A673 (cell line): Measurements from ENCODE around the gene GBX2. TPM values are rescaled to one million over a fixed set of nuclear protein-coding genes. Genes with fewer than 3 reads are reported as not detected.

Source experiments
- BruUV-seq: library from RNA; stranded (reverse); fragments of 400-500 nt; replicated peaks from 2 replicates; lab custom pipeline; 2021; lab: Mats Ljungman, UMichigan
- CTCF ChIA-PET: fragments of 300-600 bp; sonication (Branson Sonifier 250); formaldehyde crosslinking; loops from one replicate; lab custom pipeline; 2022; ENCODE audit warnings: antibody characterized with exemption; lab: Charles Lee
- POLR2A ChIA-PET: fragments of 300-600 bp; sonication (Branson Sonifier 250); formaldehyde crosslinking; loops from one replicate; lab custom pipeline; 2022; ENCODE audit warnings: antibody characterized with exemption; ENCODE audit not compliant: low non-redundant PET; lab: Charles Lee
- DNase-seq: peaks from one replicate; pipeline ENCODE4 v3.0.0-alpha.2; 2015; ENCODE audit warnings: low spot score
- H3K27ac ChIP-seq: fragments of 200-600 bp; sonication (generic); 2 replicates; pipeline ENCODE4 v1.5.1; 2016; ENCODE audit warnings: mixed run types, low read depth, mild to moderate bottlenecking, mixed read lengths, antibody characterized with exemption, low read length; ENCODE audit not compliant: poor library complexity, severe bottlenecking
- H3K27me3 ChIP-seq: fragments of 200-600 bp; sonication (generic); replicated peaks from 2 replicates; pipeline ENCODE4 v1.6.1; 2017; ENCODE audit warnings: mixed run types, low read depth, mild to moderate bottlenecking, mixed read lengths, antibody characterized with exemption, low read length; ENCODE audit not compliant: insufficient read depth, poor library complexity
- H3K36me3 ChIP-seq: fragments of 200-600 bp; sonication (generic); 2 replicates; pipeline ENCODE4 v1.6.1; 2016; ENCODE audit warnings: mixed run types, mild to moderate bottlenecking, mixed read lengths, antibody characterized with exemption, low read length; ENCODE audit not compliant: insufficient read depth, poor library complexity, severe bottlenecking
- H3K4me1 ChIP-seq: fragments of 200-600 bp; sonication (generic); 2 replicates; pipeline ENCODE4 v1.6.1; 2017; ENCODE audit warnings: mixed run types, mild to moderate bottlenecking, mixed read lengths, antibody characterized with exemption, low read length; ENCODE audit not compliant: insufficient read depth, poor library complexity, severe bottlenecking
- H3K4me3 ChIP-seq: fragments of 200-600 bp; sonication (generic); 2 replicates; pipeline ENCODE4 v1.5.1; 2016; ENCODE audit warnings: low read depth, mixed run types, mild to moderate bottlenecking, mixed read lengths, low read length; ENCODE audit not compliant: poor library complexity, severe bottlenecking
- H3K9me3 ChIP-seq: fragments of 200-600 bp; sonication (generic); 2 replicates; pipeline ENCODE4 v1.6.1; 2016; ENCODE audit warnings: mixed run types, low read depth, mild to moderate bottlenecking, mixed read lengths, antibody characterized with exemption, low read length; ENCODE audit not compliant: poor library complexity, severe bottlenecking
- EZH2 ChIP-seq: fragments of 200-600 bp; sonication (generic); IDR thresholded peaks from 2 replicates; pipeline ENCODE4 v1.6.1; 2017; ENCODE audit warnings: borderline replicate concordance, low read depth, mild to moderate bottlenecking, mixed read lengths, antibody characterized with exemption, low read length; ENCODE audit not compliant: poor library complexity, severe bottlenecking
- intact Hi-C: fragments of 100-400 bp; cut with micrococcal nuclease; formaldehyde crosslinking; loops from one replicate; pipeline ENCODE4 v1.10.0; 2022; ENCODE audit not compliant: unreplicated experiment
- total RNA-seq: library from RNA; stranded (reverse); gene quantifications from 2 replicates; pipeline ENCODE4 v1.2.3, GENCODE V29; 2021
- TF ChIP-seq, protein P1 (sequence below): fragments of 300-800, 200-600 bp; sonication (generic); conservative IDR thresholded peaks from 2 replicates; pipeline ENCODE4 v1.5.1; 2017; ENCODE audit warnings: low read depth, mild to moderate bottlenecking, antibody characterized with exemption, low read length, moderate library complexity, mixed read lengths

GBX2 gene
- total RNA-seq, 1 experiment from 2014 or later: not detected

GRCh38 chr2:236214376-236214995 is 46.3 kb upstream of the GBX2 start:
- CTCF ChIA-PET: no interaction called here
- DNase-seq: no peak
- TF ChIP-seq, protein P1, sequence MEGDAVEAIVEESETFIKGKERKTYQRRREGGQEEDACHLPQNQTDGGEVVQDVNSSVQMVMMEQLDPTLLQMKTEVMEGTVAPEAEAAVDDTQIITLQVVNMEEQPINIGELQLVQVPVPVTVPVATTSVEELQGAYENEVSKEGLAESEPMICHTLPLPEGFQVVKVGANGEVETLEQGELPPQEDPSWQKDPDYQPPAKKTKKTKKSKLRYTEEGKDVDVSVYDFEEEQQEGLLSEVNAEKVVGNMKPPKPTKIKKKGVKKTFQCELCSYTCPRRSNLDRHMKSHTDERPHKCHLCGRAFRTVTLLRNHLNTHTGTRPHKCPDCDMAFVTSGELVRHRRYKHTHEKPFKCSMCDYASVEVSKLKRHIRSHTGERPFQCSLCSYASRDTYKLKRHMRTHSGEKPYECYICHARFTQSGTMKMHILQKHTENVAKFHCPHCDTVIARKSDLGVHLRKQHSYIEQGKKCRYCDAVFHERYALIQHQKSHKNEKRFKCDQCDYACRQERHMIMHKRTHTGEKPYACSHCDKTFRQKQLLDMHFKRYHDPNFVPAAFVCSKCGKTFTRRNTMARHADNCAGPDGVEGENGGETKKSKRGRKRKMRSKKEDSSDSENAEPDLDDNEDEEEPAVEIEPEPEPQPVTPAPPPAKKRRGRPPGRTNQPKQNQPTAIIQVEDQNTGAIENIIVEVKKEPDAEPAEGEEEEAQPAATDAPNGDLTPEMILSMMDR: no peak
- TF ChIP-seq EZH2: no peak
- POLR2A ChIA-PET: interaction anchor here (0.7 kb wide), 1 partner anchor 14 kb away, joined by 5 read pairs; no protein-coding TSS in a partner anchor
- no peaks in the 10 kb centered on the region for H3K9me3 ChIP-seq
- no peak overlapping the region for H3K4me3 ChIP-seq
- no peak overlapping the region for H3K27ac ChIP-seq
- peaks cover 66% of the 10 kb centered on the region for H3K27me3 ChIP-seq
- no peaks in the 10 kb centered on the region for H3K4me1 ChIP-seq
- no TSS peak for BruUV-seq
- intact Hi-C loops: no loop called here
- no peaks in the 10 kb centered on the region for H3K36me3 ChIP-seq

- Histone ChIP-seq H3K9me3 (peaks cover under 1% of the 10 kb centered on the region), H3K4me3 (no peak overlapping the region), H3K4me1 (no peaks in the 10 kb centered on the region), H3K27me3 (peaks cover 73% of the 10 kb centered on the region), H3K36me3 (no peaks in the 10 kb centered on the region), H3K27ac (no peak overlapping the region)
- TF ChIP-seq, protein P1: no peak
- no peak for TF ChIP-seq EZH2
- intact Hi-C loops: no loop called here
- BruUV-seq: no TSS peak
- DNase-seq: no peak
- ChIA-PET CTCF (no interaction called here), POLR2A (no interaction called here)
Observed at GRCh38 chr2:236211296-236211695, 43.1 kb upstream of the GBX2 start.

- peaks cover 70% of the 10 kb centered on the region for H3K27me3 ChIP-seq
- no peaks in the 10 kb centered on the region for H3K4me1 ChIP-seq
- H3K36me3 ChIP-seq: no peaks in the 10 kb centered on the region
- BruUV-seq: no TSS peak
- intact Hi-C loops: no loop called here
- no peak overlapping the region for H3K27ac ChIP-seq
- no peak for DNase-seq
- no peak overlapping the region for H3K4me3 ChIP-seq
- H3K9me3 ChIP-seq: peaks cover 6% of the 10 kb centered on the region
- TF ChIP-seq, protein P1: no peak
- TF ChIP-seq EZH2: no peak
- CTCF ChIA-PET: no interaction called here
- POLR2A ChIA-PET: no interaction called here
Observed at GRCh38 chr2:236210536-236210935, 42.4 kb upstream of the GBX2 start.
